K562 (cell line): Measurements from ENCODE around the gene SYN1. TPM values are rescaled to one million over a fixed set of nuclear protein-coding genes. Genes with fewer than 3 reads are reported as not detected.
A peak's percentile ranks its signal among the peaks of the same experiment; 100 is the strongest.

Experiments used
- TFAP4 ChIP-seq: sonication (generic); formaldehyde crosslinking; IDR thresholded peaks from 2 replicates; pipeline ENCODE4 v1.8.0; 2022; ENCODE audit warnings: missing genetic modification reagents, mild to moderate bottlenecking, moderate library complexity, borderline replicate concordance
- microRNA-seq: library from miRNA; unstranded; fragments of <30 nt; microRNA quantifications from one replicate; pipeline ENCODE4, GENCODE V29; 2018; ENCODE audit warnings: borderline microRNAs expressed
- polyA plus RNA-seq, 8 experiments: library from polyadenylated mRNA; depleted of rRNA in 4 of 8; stranded (reverse) in 5 of 8; unstranded in 3 of 8; fragments of >200 nt; fragmentation: Nextera tagmentation in 2 of 8; fragmentation: Illumina TruSeq in 1 of 8; extraction: Ambion mirVana in 2 of 8; extraction: Trizol in 1 of 8; gene quantifications; 2 replicates each; pipeline versions ENCODE4 v1.2.1 to v1.2.3, GENCODE V29; 2011 to 2014; ENCODE audit warnings: inconsistent platforms in 1 of 8, missing spikeins in 1 of 8
- small RNA-seq: library from RNA; depleted of rRNA; stranded (forward); fragments of <200 nt; gene quantifications from one replicate; pipeline ENCODE3, GENCODE V24; 2014
- total RNA-seq, 7 experiments: library from RNA; depleted of rRNA in 6 of 7; stranded (reverse); fragments of >200 nt in 6 of 7; fragmentation: Illumina TruSeq in 2 of 7; extraction: Trizol in 2 of 7; gene quantifications; 2 replicates each; pipeline versions ENCODE4 v1.2.1 to v1.2.3, GENCODE V29; 2011 to 2021; ENCODE audit warnings: low replicate concordance in 1 of 7

Gene SYN1
- total and polyA plus RNA-seq, 9 of the 15 experiments (the other 6 are each of a cell fraction or from before 2014, with no cell fraction given): 0.01 to 0.28 (median 0.18) TPM; not detected in 2

GRCh38 chrX:47523297-47523696, 96.4 kb downstream of the SYN1 start (continued):
- TF ChIP-seq TFAP4: peak; percentile 37; the same call in 1 of the 2 replicates

Small RNA genes within 50 kb of the gene (microRNA-seq; reads per million reads assigned to microRNA genes)
- gene MIR4769: not detected

Small RNA genes within 50 kb of the gene (small RNA-seq; reads per million reads assigned to genes)
- gene MIR4769: 0.11 reads per million

Other genes with a start within 250 kb of the SYN1 start
Only the 7 nearest of the 8 such genes appear.
- 5.9 and 6.1 TPM in 2 replicates for gene ZNF41, start 136.6 kb downstream of the SYN1 start, total RNA-seq (2014; rRNA removed)
- 7.3 and 8.6 TPM in 2 replicates for gene ZNF41, start 136.6 kb downstream of the SYN1 start, total RNA-seq (2014; rRNA removed; fragmentation: Illumina TruSeq; extraction: Trizol)
- 7.6 and 7.8 TPM in 2 replicates for gene ZNF41, start 136.6 kb downstream of the SYN1 start, total RNA-seq (2015; rRNA removed; fragmentation: Illumina TruSeq; extraction: Trizol)
- 6.8 and 6.9 TPM in 2 replicates for gene ZNF41, start 136.6 kb downstream of the SYN1 start, total RNA-seq (2021)
- gene ZNF41, start 136.6 kb downstream of the SYN1 start, polyA plus RNA-seq (2011; rRNA removed): 5.0 and 6.6 TPM in 2 replicates
- gene ZNF41, start 136.6 kb downstream of the SYN1 start, polyA plus RNA-seq (2014; fragmentation: Illumina TruSeq; extraction: Trizol): 6.7 and 7.7 TPM in 2 replicates
- gene ZNF41, start 136.6 kb downstream of the SYN1 start, polyA plus RNA-seq (2014; fragmentation: Nextera tagmentation; extraction: Ambion mirVana): 1 to 10 TPM in 1 of 2 experiments, under 1 TPM in 1; 0.53 to 2.5 TPM
- gene ZNF41, start 136.6 kb downstream of the SYN1 start, polyA plus RNA-seq (2014; rRNA removed): 5.2 and 5.3 TPM in 2 replicates
- 22.2 and 24.5 TPM in 2 replicates for gene ARAF, start 58.7 kb downstream of the SYN1 start, total RNA-seq (2014; rRNA removed)
- 21.4 and 22.1 TPM in 2 replicates for gene ARAF, start 58.7 kb downstream of the SYN1 start, total RNA-seq (2014; rRNA removed; fragmentation: Illumina TruSeq; extraction: Trizol)
- gene ARAF, start 58.7 kb downstream of the SYN1 start, total RNA-seq (2015; rRNA removed; fragmentation: Illumina TruSeq; extraction: Trizol): 26.1 and 29.4 TPM in 2 replicates
- gene ARAF, start 58.7 kb downstream of the SYN1 start, total RNA-seq (2021): 67.7 and 70.0 TPM in 2 replicates
- gene ARAF, start 58.7 kb downstream of the SYN1 start, polyA plus RNA-seq (2011; rRNA removed): 43.0 and 57.6 TPM in 2 replicates
- gene ARAF, start 58.7 kb downstream of the SYN1 start, polyA plus RNA-seq (2014; fragmentation: Illumina TruSeq; extraction: Trizol): 48.1 and 60.1 TPM in 2 replicates
- 1 to 10 TPM; 5.5 to 8.8 TPM for gene ARAF, start 58.7 kb downstream of the SYN1 start, polyA plus RNA-seq (2014; fragmentation: Nextera tagmentation; extraction: Ambion mirVana)
- gene ARAF, start 58.7 kb downstream of the SYN1 start, polyA plus RNA-seq (2014; rRNA removed): 38.6 and 42.0 TPM in 2 replicates
- gene TIMP1, start 37.4 kb downstream of the SYN1 start, total RNA-seq (2014; rRNA removed): 203 and 272 TPM in 2 replicates
- 107 and 115 TPM in 2 replicates for gene TIMP1, start 37.4 kb downstream of the SYN1 start, total RNA-seq (2014; rRNA removed; fragmentation: Illumina TruSeq; extraction: Trizol)
- 187 and 190 TPM in 2 replicates for gene TIMP1, start 37.4 kb downstream of the SYN1 start, total RNA-seq (2015; rRNA removed; fragmentation: Illumina TruSeq; extraction: Trizol)
- gene TIMP1, start 37.4 kb downstream of the SYN1 start, total RNA-seq (2021): 264 and 292 TPM in 2 replicates
- 436 and 513 TPM in 2 replicates for gene TIMP1, start 37.4 kb downstream of the SYN1 start, polyA plus RNA-seq (2011; rRNA removed)
- gene TIMP1, start 37.4 kb downstream of the SYN1 start, polyA plus RNA-seq (2014; fragmentation: Illumina TruSeq; extraction: Trizol): 273 and 317 TPM in 2 replicates
- 100 to 1,000 TPM; 530 to 699 TPM for gene TIMP1, start 37.4 kb downstream of the SYN1 start, polyA plus RNA-seq (2014; fragmentation: Nextera tagmentation; extraction: Ambion mirVana)
- 167 and 174 TPM in 2 replicates for gene TIMP1, start 37.4 kb downstream of the SYN1 start, polyA plus RNA-seq (2014; rRNA removed)
- gene CFP, start 10.1 kb upstream of the SYN1 start, total RNA-seq (2014; rRNA removed): 0.41 and 2.1 TPM in 2 replicates
- gene CFP, start 10.1 kb upstream of the SYN1 start, total RNA-seq (2014; rRNA removed; fragmentation: Illumina TruSeq; extraction: Trizol): 0.26 and 0.55 TPM in 2 replicates
- gene CFP, start 10.1 kb upstream of the SYN1 start, total RNA-seq (2015; rRNA removed; fragmentation: Illumina TruSeq; extraction: Trizol): 1.1 and 1.5 TPM in 2 replicates
- 0.89 and 2.0 TPM in 2 replicates for gene CFP, start 10.1 kb upstream of the SYN1 start, total RNA-seq (2021)
- 0.28 and 0.93 TPM in 2 replicates for gene CFP, start 10.1 kb upstream of the SYN1 start, polyA plus RNA-seq (2011; rRNA removed)
- gene CFP, start 10.1 kb upstream of the SYN1 start, polyA plus RNA-seq (2014; fragmentation: Illumina TruSeq; extraction: Trizol): 0.79 and 1.2 TPM in 2 replicates
- under 1 TPM; 0.18 to 0.28 TPM for gene CFP, start 10.1 kb upstream of the SYN1 start, polyA plus RNA-seq (2014; fragmentation: Nextera tagmentation; extraction: Ambion mirVana)
- 1.2 and 2.0 TPM in 2 replicates for gene CFP, start 10.1 kb upstream of the SYN1 start, polyA plus RNA-seq (2014; rRNA removed)
- gene ELK1, start 30.7 kb upstream of the SYN1 start, total RNA-seq (2014; rRNA removed): 37.8 and 47.8 TPM in 2 replicates
- gene ELK1, start 30.7 kb upstream of the SYN1 start, total RNA-seq (2014; rRNA removed; fragmentation: Illumina TruSeq; extraction: Trizol): 23.6 and 24.5 TPM in 2 replicates
- 21.2 and 21.6 TPM in 2 replicates for gene ELK1, start 30.7 kb upstream of the SYN1 start, total RNA-seq (2015; rRNA removed; fragmentation: Illumina TruSeq; extraction: Trizol)
- 62.5 and 74.9 TPM in 2 replicates for gene ELK1, start 30.7 kb upstream of the SYN1 start, total RNA-seq (2021)
- 26.5 and 29.5 TPM in 2 replicates for gene ELK1, start 30.7 kb upstream of the SYN1 start, polyA plus RNA-seq (2011; rRNA removed)
- 49.6 and 65.2 TPM in 2 replicates for gene ELK1, start 30.7 kb upstream of the SYN1 start, polyA plus RNA-seq (2014; fragmentation: Illumina TruSeq; extraction: Trizol)
- gene ELK1, start 30.7 kb upstream of the SYN1 start, polyA plus RNA-seq (2014; fragmentation: Nextera tagmentation; extraction: Ambion mirVana): 1 to 10 TPM; 4.4 to 4.6 TPM
- 30.0 and 30.1 TPM in 2 replicates for gene ELK1, start 30.7 kb upstream of the SYN1 start, polyA plus RNA-seq (2014; rRNA removed)
- 201 and 206 TPM in 2 replicates for gene UXT, start 39.3 kb upstream of the SYN1 start, total RNA-seq (2014; rRNA removed)
- gene UXT, start 39.3 kb upstream of the SYN1 start, total RNA-seq (2014; rRNA removed; fragmentation: Illumina TruSeq; extraction: Trizol): 199 and 204 TPM in 2 replicates
- gene UXT, start 39.3 kb upstream of the SYN1 start, total RNA-seq (2015; rRNA removed; fragmentation: Illumina TruSeq; extraction: Trizol): 184 and 206 TPM in 2 replicates
- 181 and 185 TPM in 2 replicates for gene UXT, start 39.3 kb upstream of the SYN1 start, total RNA-seq (2021)
- 260 and 275 TPM in 2 replicates for gene UXT, start 39.3 kb upstream of the SYN1 start, polyA plus RNA-seq (2011; rRNA removed)
- gene UXT, start 39.3 kb upstream of the SYN1 start, polyA plus RNA-seq (2014; fragmentation: Illumina TruSeq; extraction: Trizol): 279 and 300 TPM in 2 replicates
- gene UXT, start 39.3 kb upstream of the SYN1 start, polyA plus RNA-seq (2014; fragmentation: Nextera tagmentation; extraction: Ambion mirVana): 100 to 1,000 TPM; 141 to 167 TPM
- gene UXT, start 39.3 kb upstream of the SYN1 start, polyA plus RNA-seq (2014; rRNA removed): 265 and 285 TPM in 2 replicates
- gene ZNF81, start 217.0 kb upstream of the SYN1 start, total RNA-seq (2014; rRNA removed): 3.3 and 3.5 TPM in 2 replicates
- 4.9 and 8.3 TPM in 2 replicates for gene ZNF81, start 217.0 kb upstream of the SYN1 start, total RNA-seq (2014; rRNA removed; fragmentation: Illumina TruSeq; extraction: Trizol)
- gene ZNF81, start 217.0 kb upstream of the SYN1 start, total RNA-seq (2015; rRNA removed; fragmentation: Illumina TruSeq; extraction: Trizol): 4.6 and 4.9 TPM in 2 replicates
- gene ZNF81, start 217.0 kb upstream of the SYN1 start, total RNA-seq (2021): 6.8 and 7.4 TPM in 2 replicates
- 5.9 and 6.5 TPM in 2 replicates for gene ZNF81, start 217.0 kb upstream of the SYN1 start, polyA plus RNA-seq (2011; rRNA removed)
- gene ZNF81, start 217.0 kb upstream of the SYN1 start, polyA plus RNA-seq (2014; fragmentation: Illumina TruSeq; extraction: Trizol): 2.9 and 3.8 TPM in 2 replicates
- 1 to 10 TPM; 9.1 to 9.6 TPM for gene ZNF81, start 217.0 kb upstream of the SYN1 start, polyA plus RNA-seq (2014; fragmentation: Nextera tagmentation; extraction: Ambion mirVana)
- gene ZNF81, start 217.0 kb upstream of the SYN1 start, polyA plus RNA-seq (2014; rRNA removed): 1.8 and 2.4 TPM in 2 replicates